IMR-90 (cell line): ENCODE data around the gene PRTFDC1. TPM values are rescaled to one million over a fixed set of nuclear protein-coding genes. Genes with fewer than 3 reads are reported as not detected.

Experiments used
- ATAC-seq: fragments of 200-7000 bp; cut with Tn5 transposase; 2 replicates; pipeline ENCODE4 v1.9.1; 2020; ENCODE audit warnings: low read depth, mild to moderate bottlenecking, moderate library complexity
- BruUV-seq: library from RNA; stranded (reverse); fragments of 400-500 nt; replicated peaks from 2 replicates; lab custom pipeline; 2021; lab: Mats Ljungman, UMichigan
- CTCF ChIA-PET: fragments of 300-600 bp; formaldehyde crosslinking; extraction: SDS; loops from one replicate; lab custom pipeline; 2021; ENCODE audit warnings: antibody characterized with exemption; lab: Yijun Ruan, JAX
- POLR2A ChIA-PET: fragments of 300-600 bp; sonication (Branson Sonifier 250); formaldehyde crosslinking; loops from one replicate; lab custom pipeline; 2022; ENCODE audit warnings: antibody characterized with exemption; ENCODE audit not compliant: unreplicated experiment; lab: Charles Lee
- DNase-seq: peaks from one replicate; pipeline ENCODE4 v3.0.0; 2013
- H2AFZ ChIP-seq: replicated peaks from 2 replicates; pipeline ENCODE3; 2013; ENCODE audit warnings: low read length, mild to moderate bottlenecking; ENCODE audit not compliant: poor library complexity
- H2AK5ac ChIP-seq: 2 replicates; pipeline ENCODE4 v1.6.1; 2013; ENCODE audit warnings: low read depth, low read length, inconsistent platforms
- H2AK9ac ChIP-seq: replicated peaks from 2 replicates; pipeline ENCODE3; 2013; ENCODE audit warnings: mild to moderate bottlenecking, low read depth, low read length, moderate library complexity; ENCODE audit not compliant: poor library complexity
- H2BK120ac ChIP-seq: 2 replicates; pipeline ENCODE4 v1.6.1; 2013; ENCODE audit warnings: low read depth, low read length, inconsistent platforms
- H2BK15ac ChIP-seq: 3 replicates; pipeline ENCODE4 v1.6.1; 2013; ENCODE audit warnings: low read depth, low read length, inconsistent platforms
- H2BK20ac ChIP-seq: 2 replicates; pipeline ENCODE4 v1.6.1; 2013; ENCODE audit warnings: low read depth, mild to moderate bottlenecking, inconsistent platforms, low read length, moderate library complexity
- H2BK5ac ChIP-seq: 2 replicates; pipeline ENCODE4 v1.6.1; 2013; ENCODE audit warnings: mild to moderate bottlenecking, low read depth, low read length, inconsistent platforms; ENCODE audit not compliant: poor library complexity, severe bottlenecking
- H3K14ac ChIP-seq: replicated peaks from 2 replicates; pipeline ENCODE4 v1.6.1; 2013; ENCODE audit warnings: low read depth, low read length, inconsistent platforms
- H3K18ac ChIP-seq: 2 replicates; pipeline ENCODE4 v1.6.1; 2013; ENCODE audit warnings: low read depth, low read length, control low read depth
- H3K23ac ChIP-seq: 2 replicates; pipeline ENCODE4 v1.6.1; 2013; ENCODE audit warnings: low read depth, low read length, inconsistent platforms
- H3K27ac ChIP-seq: 2 replicates; pipeline ENCODE4 v1.5.1; 2013; ENCODE audit warnings: mild to moderate bottlenecking, control low read depth, low read length; ENCODE audit not compliant: insufficient read depth
- H3K27me3 ChIP-seq: 2 replicates; pipeline ENCODE4 v1.6.1; 2013; ENCODE audit warnings: low read length; ENCODE audit not compliant: control insufficient read depth, insufficient read depth
- H3K36me3 ChIP-seq: 2 replicates; pipeline ENCODE4 v1.6.1; 2013; ENCODE audit warnings: low read length, mixed read lengths; ENCODE audit not compliant: control insufficient read depth, insufficient read depth
- H3K4ac ChIP-seq: 2 replicates; pipeline ENCODE4 v1.6.1; 2013; ENCODE audit warnings: low read depth, low read length, inconsistent platforms
- H3K4me1 ChIP-seq: 2 replicates; pipeline ENCODE4 v1.6.1; 2013; ENCODE audit warnings: low read length, mixed read lengths; ENCODE audit not compliant: control insufficient read depth, insufficient read depth
- H3K4me2 ChIP-seq: 2 replicates; pipeline ENCODE4 v1.6.1; 2013; ENCODE audit warnings: low read depth, mild to moderate bottlenecking, control low read depth, low read length, moderate library complexity
- H3K4me3 ChIP-seq: 2 replicates; pipeline ENCODE4 v1.5.1; 2013; ENCODE audit warnings: low read depth, mild to moderate bottlenecking, control low read depth, low read length, moderate library complexity; ENCODE audit not compliant: insufficient read depth
- H3K56ac ChIP-seq: 2 replicates; pipeline ENCODE4 v1.6.1; 2013; ENCODE audit warnings: low read length, inconsistent platforms; ENCODE audit not compliant: insufficient read depth; ENCODE audit errors: extremely low read depth
- H3K79me1 ChIP-seq, 2 experiments: 2 replicates each; pipeline ENCODE4 v1.6.1; 2013; ENCODE audit warnings: low read length in 2 of 2, inconsistent platforms in 1 of 2, low read depth in 1 of 2
- H3K9ac ChIP-seq: 2 replicates; pipeline ENCODE4 v1.6.1; 2013; ENCODE audit warnings: low read depth, low read length, control low read depth
- H3K9me1 ChIP-seq: 2 replicates; pipeline ENCODE4 v1.6.1; 2013; ENCODE audit warnings: low read length, inconsistent platforms; ENCODE audit not compliant: insufficient read depth
- H3K9me3 ChIP-seq: 2 replicates; pipeline ENCODE4 v1.6.1; 2013; ENCODE audit warnings: low read length; ENCODE audit not compliant: control insufficient read depth, insufficient read depth
- H4K20me1 ChIP-seq: 2 replicates; pipeline ENCODE4 v1.6.1; 2013; ENCODE audit warnings: low read length, inconsistent platforms; ENCODE audit not compliant: insufficient read depth
- H4K5ac ChIP-seq: 2 replicates; pipeline ENCODE4 v1.6.1; 2013; ENCODE audit warnings: mild to moderate bottlenecking, low read depth, low read length, control low read depth
- H4K8ac ChIP-seq, 2 experiments: 2 replicates each; pipeline ENCODE4 v1.6.1; 2013; ENCODE audit warnings: low read depth in 2 of 2, low read length in 2 of 2, control low read depth in 1 of 2, inconsistent platforms in 1 of 2
- H4K91ac ChIP-seq: 2 replicates; pipeline ENCODE4 v1.6.1; 2013; ENCODE audit warnings: low read depth, low read length, inconsistent platforms; ENCODE audit not compliant: insufficient read depth
- BHLHE40 ChIP-seq: fragments of 150-350 bp; IDR thresholded peaks from 2 replicates; pipeline ENCODE4 v1.6.1; 2016; ENCODE audit warnings: mild to moderate bottlenecking, low read depth, low read length
- CEBPB ChIP-seq: IDR thresholded peaks from 2 replicates; pipeline ENCODE4 v1.6.1; 2012; ENCODE audit warnings: low read depth, low read length, improper control_type of control experiment
- CTCF ChIP-seq: conservative IDR thresholded peaks from 2 replicates; pipeline ENCODE4 v1.5.1; 2012; ENCODE audit warnings: mild to moderate bottlenecking, low read depth, low read length, improper control_type of control experiment
- FOS ChIP-seq: fragments of 150-350 bp; IDR thresholded peaks from 2 replicates; pipeline ENCODE4 v1.6.1; 2016; ENCODE audit warnings: low read depth, low read length
- MAFK ChIP-seq: IDR thresholded peaks from 2 replicates; pipeline ENCODE4 v1.6.1; 2012; ENCODE audit warnings: low read depth, low read length, improper control_type of control experiment
- MAZ ChIP-seq: IDR thresholded peaks from 2 replicates; pipeline ENCODE4 v1.6.1; 2012; ENCODE audit warnings: low read depth, mild to moderate bottlenecking, low read length, improper control_type of control experiment, moderate library complexity, borderline replicate concordance
- MXI1 ChIP-seq: IDR thresholded peaks from 2 replicates; pipeline ENCODE4 v1.6.1; 2012; ENCODE audit warnings: low read depth, mild to moderate bottlenecking, low read length, moderate library complexity, borderline replicate concordance
- POLR2A ChIP-seq: IDR thresholded peaks from 2 replicates; pipeline ENCODE4 v1.6.1; 2012; ENCODE audit warnings: mild to moderate bottlenecking, low read depth, low read length
- RAD21 ChIP-seq: IDR thresholded peaks from 2 replicates; pipeline ENCODE4 v1.6.1; 2012; ENCODE audit warnings: low read length, improper control_type of control experiment
- RFX5 ChIP-seq: IDR thresholded peaks from 2 replicates; pipeline ENCODE4 v1.8.0; 2012; ENCODE audit warnings: low read depth, mild to moderate bottlenecking, low read length, moderate library complexity
- WGBS, 2 experiments: methylation state at CpG; one replicate each; pipeline versions ENCODE4 v1.1.5 to v1.1.7; 2013; ENCODE audit warnings: missing lambda C conversion rate in 2 of 2; ENCODE audit not compliant: insufficient read length in 1 of 2; ENCODE audit errors: extremely low coverage in 2 of 2; 5-methylcytosine and 5-hydroxymethylcytosine counted together
- dilution Hi-C: fragments of 300-500 bp; cut with HindIII; formaldehyde crosslinking; loops from one replicate; pipeline ENCODE4 v1.14.3; 2018; ENCODE audit warnings: low sequenced_read_pairs; ENCODE audit not compliant: unreplicated experiment
- in situ Hi-C: fragments of 300-500 bp; cut with MboI; formaldehyde crosslinking; loops from 3 replicates; pipeline ENCODE4 v1.14.3; 2019; ENCODE audit warnings: low sequenced_read_pairs, inconsistent platforms, mixed read lengths
- intact Hi-C: fragments of 100-400 bp; cut with micrococcal nuclease; formaldehyde crosslinking; loops from 2 replicates; pipeline ENCODE4 v1.10.0; 2022
- polyA plus RNA-seq, 3 experiments: library from polyadenylated mRNA; depleted of rRNA; stranded (reverse); fragments of >200 nt; gene quantifications; 2 replicates each; pipeline ENCODE4 v1.2.3, GENCODE V29; 2012; ENCODE audit warnings: low replicate concordance in 1 of 3
- total RNA-seq: library from RNA; depleted of rRNA; stranded (reverse); fragments of >200 nt; gene quantifications from 2 replicates; pipeline ENCODE4 v1.2.3, GENCODE V29; 2012
- TF ChIP-seq, protein P1 (sequence below): fragments of 150-350 bp; IDR thresholded peaks from 2 replicates; pipeline ENCODE4 v1.6.1; 2016; ENCODE audit warnings: low read depth, mild to moderate bottlenecking, low read length, moderate library complexity, borderline replicate concordance
- TF ChIP-seq, protein P2 (sequence below): fragments of 150-350 bp; IDR thresholded peaks from 2 replicates; pipeline ENCODE4 v1.6.1; 2017; ENCODE audit warnings: mild to moderate bottlenecking, antibody characterized with exemption, low read length, low read depth

Gene PRTFDC1
- total and polyA plus RNA-seq, 2 of the 4 experiments (the other 2 are of a cell fraction) = 12.3 to 17.9 TPM

GRCh38 chr10:24920907-24921881 lies 31.2 kb downstream of the PRTFDC1 start:
- H3K4ac ChIP-seq = peak overlapping the region; percentile 82
- no peak overlapping the region for H3K4me3 ChIP-seq
- H2AK9ac ChIP-seq = peak overlapping the region; percentile 70
- peak overlapping the region; percentile 24 to 97; a peak in 3 of 4 replicates for H4K8ac ChIP-seq
- no TSS peak for BruUV-seq
- H2BK20ac ChIP-seq = peak overlapping the region; percentile 94
- peak overlapping the region; percentile 87 for H2AFZ ChIP-seq
- peak overlapping the region; percentile 93 for H3K18ac ChIP-seq
- H4K20me1 ChIP-seq = no peaks in the 10 kb centered on the region
- ChIA-PET POLR2A (interaction anchor here (0.6 kb wide), 2 partner anchors 365 to 1630 kb away, joined by 6 read pairs; no protein-coding TSS in a partner anchor), CTCF (interaction anchor here (0.9 to 1.3 kb wide), 4 partner anchors 10 to 55 kb away, joined by 3 to 12 read pairs (median 4); no protein-coding TSS in a partner anchor)
- in situ Hi-C loops (no loop called here), dilution Hi-C loops (no loop called here), intact Hi-C loops (no loop called here)
- H3K27ac ChIP-seq = peak overlapping the region; percentile 80
- peak overlapping the region; percentile 94 for H2BK120ac ChIP-seq
- no peaks in the 10 kb centered on the region for H3K9me3 ChIP-seq
- H3K9me1 ChIP-seq = peaks cover 4% of the 10 kb centered on the region; the same call in 1 of the 2 replicates
- peaks cover 3% of the 10 kb centered on the region in 2 experiments; a peak in 3 of 4 replicates for H3K79me1 ChIP-seq
- peak overlapping the region; percentile 94 for H4K5ac ChIP-seq
- DNase-seq (peak; percentile 99), ATAC-seq (peak; percentile 100)
- peak overlapping the region; percentile 50; the same call in 1 of the 2 replicates for H3K23ac ChIP-seq
- peaks cover 2% of the 10 kb centered on the region; the same call in 1 of the 2 replicates for H3K4me1 ChIP-seq
- H3K14ac ChIP-seq = peak overlapping the region; percentile 79
- H2BK15ac ChIP-seq = peak overlapping the region; percentile 92; the same call in 2 of the 3 replicates
- no peak overlapping the region; the same call in 1 of the 2 replicates for H3K4me2 ChIP-seq
- H3K9ac ChIP-seq = peak overlapping the region; percentile 31; the same call in 1 of the 2 replicates
- no peaks in the 10 kb centered on the region for H3K27me3 ChIP-seq
- H3K56ac ChIP-seq = peak overlapping the region; percentile 70; the same call in 1 of the 2 replicates
- H2AK5ac ChIP-seq = peak overlapping the region; percentile 73; the same call in 1 of the 2 replicates
- no CpG with 5 or more reads among the region's 7 CpGs for WGBS, 2 experiments
- no peaks in the 10 kb centered on the region for H3K36me3 ChIP-seq
- H2BK5ac ChIP-seq = peak overlapping the region; percentile 82
- H4K91ac ChIP-seq = peak overlapping the region; percentile 87
- TF ChIP-seq MXI1 (no peak), BHLHE40 (peak; percentile 65), MAFK (peak; percentile 99), CEBPB (peak; percentile 34; the same call in 1 of the 2 replicates), POLR2A (no peak), RFX5 (no peak), CTCF (no peak), RAD21 (peak; percentile 44), FOS (peak; percentile 95), MAZ (peak; percentile 89)
- TF ChIP-seq, protein P1, sequence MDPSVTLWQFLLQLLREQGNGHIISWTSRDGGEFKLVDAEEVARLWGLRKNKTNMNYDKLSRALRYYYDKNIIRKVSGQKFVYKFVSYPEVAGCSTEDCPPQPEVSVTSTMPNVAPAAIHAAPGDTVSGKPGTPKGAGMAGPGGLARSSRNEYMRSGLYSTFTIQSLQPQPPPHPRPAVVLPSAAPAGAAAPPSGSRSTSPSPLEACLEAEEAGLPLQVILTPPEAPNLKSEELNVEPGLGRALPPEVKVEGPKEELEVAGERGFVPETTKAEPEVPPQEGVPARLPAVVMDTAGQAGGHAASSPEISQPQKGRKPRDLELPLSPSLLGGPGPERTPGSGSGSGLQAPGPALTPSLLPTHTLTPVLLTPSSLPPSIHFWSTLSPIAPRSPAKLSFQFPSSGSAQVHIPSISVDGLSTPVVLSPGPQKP = no peak
- TF ChIP-seq, protein P2, sequence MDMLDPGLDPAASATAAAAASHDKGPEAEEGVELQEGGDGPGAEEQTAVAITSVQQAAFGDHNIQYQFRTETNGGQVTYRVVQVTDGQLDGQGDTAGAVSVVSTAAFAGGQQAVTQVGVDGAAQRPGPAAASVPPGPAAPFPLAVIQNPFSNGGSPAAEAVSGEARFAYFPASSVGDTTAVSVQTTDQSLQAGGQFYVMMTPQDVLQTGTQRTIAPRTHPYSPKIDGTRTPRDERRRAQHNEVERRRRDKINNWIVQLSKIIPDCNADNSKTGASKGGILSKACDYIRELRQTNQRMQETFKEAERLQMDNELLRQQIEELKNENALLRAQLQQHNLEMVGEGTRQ = peak; percentile 48; the same call in 1 of the 2 replicates
